ENCODE results near the gene CDC42BPA.

- TF ChIP-seq POLR2AphosphoS5 (IDR thresholded peaks at IDR 0.05) = no peak
- no peak for TF ChIP-seq CTCF (IDR thresholded peaks at IDR 0.05; ENCODE audit: poor library complexity, severe bottlenecking)
- TF ChIP-seq EZH2 (IDR thresholded peaks at IDR 0.05; ENCODE audit: borderline replicate concordance, insufficient read depth, low read length, poor library complexity, severe bottlenecking) = no peak
Measured at GRCh38 chr1:227351443-227351842, 33.2 kb upstream of the CDC42BPA start.
